Measurements from ENCODE around the gene TOP2A.

TOP2A gene

DNA sequence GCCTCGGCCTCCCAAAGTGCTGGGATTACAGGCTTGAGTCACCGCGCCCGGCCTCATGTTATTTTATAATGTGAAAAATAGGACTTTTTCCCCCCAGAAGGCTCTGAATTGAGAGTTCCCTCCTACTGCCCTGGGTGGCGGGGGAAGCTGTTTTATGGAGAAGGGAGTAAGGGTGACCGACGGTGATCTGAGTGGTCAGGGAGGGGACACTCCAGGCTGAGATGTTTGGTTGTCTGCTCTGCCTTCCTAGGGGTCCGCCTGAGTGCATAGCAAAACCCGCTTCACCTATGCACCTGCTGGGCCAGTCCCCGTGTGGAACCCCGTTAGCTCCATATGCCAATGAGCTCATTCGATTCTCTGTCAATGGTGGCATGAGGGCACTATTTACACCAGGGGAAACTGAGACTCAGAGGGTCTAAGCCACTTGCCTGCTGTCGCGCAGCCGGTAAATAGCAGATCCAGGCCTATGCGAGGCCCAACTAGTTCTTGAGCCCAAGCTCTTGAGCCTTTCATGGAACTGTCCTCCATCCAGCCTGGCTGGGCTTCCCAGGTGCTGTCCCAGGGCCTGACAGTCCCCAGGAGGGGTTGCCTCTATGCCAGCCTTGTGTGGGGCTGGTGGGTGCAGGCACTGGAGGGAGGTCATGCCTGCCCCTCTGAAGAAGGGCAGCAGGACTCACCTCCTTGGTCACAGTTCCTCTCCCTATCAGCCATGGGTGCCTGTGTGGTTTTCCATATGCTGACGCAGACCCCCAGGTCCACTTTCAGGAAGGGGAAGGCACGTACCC is 51.4 kb downstream of the TOP2A start:
- no peak for DNase-seq
- in situ Hi-C loops (cut with HindIII; ENCODE audit: low pct_ligation_motif_present, low pct_unique_long_range_greater_than_20kb, low sequenced_read_pairs): no loop called here

DNA sequence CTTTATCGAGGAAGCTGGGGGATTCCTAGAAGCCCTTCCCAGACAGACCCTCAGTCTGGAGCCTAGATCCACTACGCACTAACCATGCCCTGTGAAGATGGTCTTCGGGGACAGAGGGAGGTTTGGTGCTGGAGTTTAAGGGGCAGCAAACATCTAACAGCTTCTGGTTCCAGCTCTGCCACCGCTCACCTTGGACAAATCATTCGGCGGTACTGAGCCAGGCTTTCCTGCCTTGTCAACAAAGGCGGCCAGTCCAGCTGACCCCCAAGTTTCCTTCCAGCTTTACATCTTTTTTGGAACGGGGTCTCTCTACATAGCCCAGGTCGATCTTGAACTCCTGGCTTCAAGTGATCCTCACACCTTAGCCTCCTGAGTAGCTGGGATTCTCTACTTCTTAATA is 52.8 kb downstream of the TOP2A start:
- in situ Hi-C loops (cut with HindIII; ENCODE audit: low pct_ligation_motif_present, low pct_unique_long_range_greater_than_20kb, low sequenced_read_pairs): loop anchor here (5.0 kb wide), 1 partner anchor 63 kb away; no protein-coding TSS in a partner anchor
- no peak for DNase-seq

DNA sequence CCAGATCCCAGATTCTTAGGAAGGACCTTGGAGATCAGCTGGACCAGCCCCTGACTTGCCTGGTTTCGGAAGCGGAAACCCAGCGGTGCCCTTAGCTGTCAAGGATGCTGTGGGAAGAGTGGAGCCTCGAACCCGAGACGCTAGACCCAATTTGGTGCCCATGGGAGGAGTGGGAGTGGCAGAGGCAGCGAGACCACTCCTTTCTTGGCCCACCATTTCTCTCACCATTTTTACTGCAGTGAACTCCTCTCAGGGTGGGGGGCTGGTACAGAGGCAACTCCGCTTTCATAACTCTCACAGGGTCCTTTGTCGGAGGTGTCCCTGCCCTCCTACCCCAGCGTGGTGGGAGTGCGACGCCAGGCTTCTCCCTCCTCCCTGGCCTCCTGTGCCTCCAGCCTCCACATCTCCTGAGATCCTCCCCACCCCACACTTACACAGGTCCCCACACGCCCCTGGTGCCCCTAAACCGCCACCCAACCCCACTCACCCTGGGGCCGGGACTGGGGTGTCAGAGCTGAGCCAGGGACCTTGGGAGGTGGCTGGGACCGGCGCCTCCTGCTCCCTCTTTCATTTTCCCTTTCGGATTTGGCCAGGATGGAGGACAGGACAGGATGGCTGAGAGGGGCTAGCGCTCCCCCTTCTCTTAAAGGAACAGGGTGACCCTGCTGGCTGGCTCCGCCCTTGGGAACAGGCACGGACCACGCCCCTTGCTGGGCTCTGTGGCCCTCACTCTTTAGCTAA is 53.4 kb downstream of the TOP2A start, which contains the start of gene GJD3:
Gene GJD3 (minus strand): TSS at position 617 of the 741 bp plus-strand sequence. CDS start 922 bp downstream, outside the sequence.
- in situ Hi-C loops (cut with HindIII; ENCODE audit: low pct_ligation_motif_present, low pct_unique_long_range_greater_than_20kb, low sequenced_read_pairs): loop anchor here (5.0 kb wide), 1 partner anchor 62 kb away; no protein-coding TSS in a partner anchor
- DNase-seq: no peak

GRCh38 chr17:40363111-40363827 is 54.4 kb downstream of the TOP2A start:
- DNase-seq: peak; percentile 37
- in situ Hi-C loops (cut with HindIII; ENCODE audit: low pct_ligation_motif_present, low pct_unique_long_range_greater_than_20kb, low sequenced_read_pairs): loop anchor here (5.0 kb wide), 1 partner anchor 61 kb away; no protein-coding TSS in a partner anchor

- in situ Hi-C loops (cut with HindIII; ENCODE audit: low pct_ligation_motif_present, low pct_unique_long_range_greater_than_20kb, low sequenced_read_pairs): loop anchor here (5.0 kb wide), 1 partner anchor 60 kb away; no protein-coding TSS in a partner anchor
These were observed 55.0 kb downstream of the TOP2A start for GRCh38 chr17:40362696-40363110.

GRCh38 chr17:40361925-40362695 is 55.6 kb downstream of the TOP2A start:
- DNase-seq: no peak
- in situ Hi-C loops (cut with HindIII; ENCODE audit: low pct_ligation_motif_present, low pct_unique_long_range_greater_than_20kb, low sequenced_read_pairs): loop anchor here (5.0 kb wide), 1 partner anchor 60 kb away; no protein-coding TSS in a partner anchor

More at GRCh38 chr17:40362696-40363110, 55.0 kb downstream of the TOP2A start:
- peak; percentile 88 for DNase-seq

DNA sequence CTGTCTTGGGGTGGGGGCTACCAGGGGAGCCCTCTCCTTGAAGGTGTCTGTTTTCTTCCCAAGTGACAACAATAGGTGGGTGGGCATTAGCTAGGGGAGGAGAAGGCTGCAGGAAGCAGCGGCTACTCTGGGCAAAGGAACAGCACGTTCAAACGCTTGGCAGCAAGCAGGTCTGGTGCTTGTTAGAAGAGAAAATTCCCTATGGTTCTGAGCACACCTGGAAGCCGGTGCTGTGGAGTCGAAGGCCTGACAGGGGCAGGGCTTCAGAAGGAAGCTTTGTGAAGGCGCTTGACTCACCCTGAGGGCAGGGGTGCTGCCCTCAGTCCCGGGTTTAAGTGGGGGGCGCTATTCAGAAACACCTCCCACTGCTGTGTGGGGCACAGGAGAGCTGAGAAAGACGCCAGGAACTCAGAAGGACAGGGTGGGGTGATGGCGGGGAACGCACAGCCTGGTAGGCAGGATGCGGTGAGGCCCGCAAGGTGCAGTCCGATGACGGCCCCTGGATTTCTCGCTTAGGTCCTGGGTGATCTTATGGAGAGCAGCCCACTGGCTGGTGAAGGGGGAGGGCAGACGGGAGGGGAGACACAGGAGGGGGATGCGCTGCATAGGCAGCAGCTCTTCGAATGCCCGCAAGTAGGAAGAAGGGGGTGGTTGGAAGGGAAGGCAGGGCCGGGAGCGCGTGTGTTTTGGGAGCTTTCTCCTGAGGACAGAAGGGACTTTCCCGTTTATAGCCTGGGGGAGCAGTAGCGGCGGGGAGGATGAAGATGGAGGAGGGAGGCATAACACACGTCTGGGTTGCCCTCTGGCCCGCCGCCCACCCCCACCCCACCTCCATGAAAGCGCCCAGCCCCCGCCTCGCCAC is 56.4 kb downstream of the TOP2A start:
- in situ Hi-C loops (cut with HindIII; ENCODE audit: low pct_ligation_motif_present, low pct_unique_long_range_greater_than_20kb, low sequenced_read_pairs): loop anchor here (5.0 kb wide), 1 partner anchor 59 kb away; no protein-coding TSS in a partner anchor
- DNase-seq: no peak

DNA sequence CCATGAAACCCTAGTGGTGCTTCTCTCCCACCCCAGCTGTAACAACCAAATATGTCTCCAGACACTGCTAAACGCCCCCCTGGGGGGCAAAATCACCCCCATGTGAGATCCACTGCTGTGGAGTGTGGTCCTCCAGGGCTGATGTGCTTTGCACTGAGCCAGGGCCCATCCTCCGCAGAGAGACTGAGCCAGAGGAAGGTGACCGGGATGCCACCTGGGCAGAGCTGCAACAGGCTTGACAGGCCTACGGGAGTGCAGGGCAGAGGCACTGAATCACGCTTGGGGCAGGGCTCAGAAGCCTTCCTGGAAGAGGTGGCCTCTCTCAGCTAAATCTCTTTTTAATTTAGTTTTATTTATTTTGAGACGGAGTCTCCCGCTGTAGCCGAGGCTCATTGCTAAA is 57.6 kb downstream of the TOP2A start:
- no peak for DNase-seq
- in situ Hi-C loops (cut with HindIII; ENCODE audit: low pct_ligation_motif_present, low pct_unique_long_range_greater_than_20kb, low sequenced_read_pairs): loop anchor here (5.0 kb wide), 1 partner anchor 58 kb away; no protein-coding TSS in a partner anchor

- peak; percentile 86 for DNase-seq
- in situ Hi-C loops (cut with HindIII; ENCODE audit: low pct_ligation_motif_present, low pct_unique_long_range_greater_than_20kb, low sequenced_read_pairs): no loop called here
These were observed 59.2 kb downstream of the TOP2A start for GRCh38 chr17:40358323-40359038.

DNA sequence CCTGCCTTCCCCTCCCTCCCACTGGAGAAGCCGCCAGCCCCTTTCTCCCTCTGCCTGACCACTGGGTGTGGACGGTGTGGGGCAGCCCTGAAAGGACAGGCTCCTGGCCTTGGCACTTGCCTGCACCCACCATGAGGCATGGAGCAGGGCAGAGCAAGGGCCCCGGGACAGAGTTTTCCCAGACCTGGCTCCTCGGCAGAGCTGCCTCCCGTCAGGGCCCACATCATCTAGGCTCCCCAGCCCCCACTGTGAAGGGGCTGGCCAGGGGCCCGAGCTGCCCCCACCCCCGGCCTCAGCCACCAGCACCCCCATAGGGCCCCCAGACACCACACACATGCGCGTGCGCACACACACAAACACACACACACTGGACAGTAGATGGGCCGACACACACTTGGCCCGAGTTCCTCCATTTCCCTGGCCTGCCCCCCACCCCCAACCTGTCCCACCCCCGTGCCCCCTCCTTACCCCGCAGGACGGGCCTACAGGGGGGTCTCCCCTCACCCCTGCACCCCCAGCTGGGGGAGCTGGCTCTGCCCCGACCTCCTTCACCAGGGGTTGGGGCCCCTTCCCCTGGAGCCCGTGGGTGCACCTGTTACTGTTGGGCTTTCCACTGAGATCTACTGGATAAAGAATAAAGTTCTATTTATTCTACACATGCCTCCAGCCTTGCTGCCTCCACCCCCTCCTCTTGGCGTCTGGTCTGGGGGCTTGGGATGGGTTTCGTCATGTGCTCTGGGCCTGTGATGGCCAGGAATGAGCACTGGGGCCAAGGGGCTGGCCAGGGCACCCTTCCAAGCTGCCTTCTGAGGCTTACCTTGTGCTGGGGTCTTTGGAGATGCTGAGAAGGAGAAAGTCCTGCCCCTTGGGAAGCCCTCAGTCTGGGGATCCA is 60.5 kb downstream of the TOP2A start:
- no peak for DNase-seq
- in situ Hi-C loops (cut with HindIII; ENCODE audit: low pct_ligation_motif_present, low pct_unique_long_range_greater_than_20kb, low sequenced_read_pairs): no loop called here

GRCh38 chr17:40355804-40356758 is 61.6 kb downstream of the TOP2A start:
- in situ Hi-C loops (cut with HindIII; ENCODE audit: low pct_ligation_motif_present, low pct_unique_long_range_greater_than_20kb, low sequenced_read_pairs): no loop called here
- no peak for DNase-seq

GRCh38 chr17:40355123-40355803 is 62.4 kb downstream of the TOP2A start:
- DNase-seq: peak; percentile 53
- in situ Hi-C loops (cut with HindIII; ENCODE audit: low pct_ligation_motif_present, low pct_unique_long_range_greater_than_20kb, low sequenced_read_pairs): no loop called here

DNA sequence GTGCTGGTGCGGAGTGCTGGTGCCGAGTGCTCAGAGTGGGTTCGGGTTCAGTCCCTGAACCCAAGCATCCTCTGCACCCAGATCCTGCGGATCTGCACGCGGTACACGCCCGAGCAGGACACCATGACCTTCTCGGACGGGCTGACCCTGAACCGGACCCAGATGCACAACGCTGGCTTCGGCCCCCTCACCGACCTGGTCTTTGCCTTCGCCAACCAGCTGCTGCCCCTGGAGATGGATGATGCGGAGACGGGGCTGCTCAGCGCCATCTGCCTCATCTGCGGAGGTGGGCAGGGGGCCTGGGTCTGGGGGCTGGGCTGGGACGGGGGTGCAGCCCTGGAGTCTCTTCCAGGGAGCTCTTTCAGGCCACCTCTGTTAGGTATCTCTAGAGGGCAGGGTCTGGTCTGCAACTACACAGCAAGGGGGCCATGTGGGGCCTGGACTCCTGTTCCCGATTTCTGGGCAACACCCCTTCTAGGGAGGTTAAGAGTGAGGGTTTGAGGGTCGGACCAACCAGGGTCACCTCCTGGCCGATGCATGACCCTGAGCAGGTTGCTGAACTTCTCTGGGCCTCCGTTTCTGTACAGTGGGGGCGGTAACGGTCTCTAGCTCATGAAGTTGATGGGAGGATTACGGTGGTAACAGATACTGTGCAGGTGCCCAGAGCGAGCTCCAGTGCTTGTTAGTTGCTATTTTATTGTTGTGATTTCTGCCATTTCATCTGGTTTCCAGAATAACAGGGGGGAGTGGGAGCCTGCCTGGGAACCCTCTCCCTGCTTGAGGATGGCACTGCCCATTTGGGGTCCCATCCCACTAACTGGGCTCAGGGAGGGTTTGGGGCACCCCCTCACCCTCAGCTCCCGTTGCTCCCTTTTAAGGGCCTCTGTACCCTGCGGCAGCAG is 63.2 kb downstream of the TOP2A start:
- in situ Hi-C loops (cut with HindIII; ENCODE audit: low pct_ligation_motif_present, low pct_unique_long_range_greater_than_20kb, low sequenced_read_pairs): no loop called here
- DNase-seq: no peak
